Central memory CD4-positive, alpha-beta T cell (primary cell): ENCODE measurements around the gene ACHE.
"Not testable (repeated sequence)": the region's sequence is repeated elsewhere in the genome, so short reads cannot be mapped to it uniquely, and the experiment has no call there.

Source experiments
- DNase-seq: peaks from one replicate; pipeline ENCODE4 v3.0.0; 2022
- total RNA-seq, 3 experiments: gene quantifications; one replicate each; lab custom pipeline; 2026; lab: John Stamatoyannopoulos, UW

The ACHE gene
- 0 to 0.39 (median 0.11) reads per million in 3 experiments for total RNA-seq

DNA sequence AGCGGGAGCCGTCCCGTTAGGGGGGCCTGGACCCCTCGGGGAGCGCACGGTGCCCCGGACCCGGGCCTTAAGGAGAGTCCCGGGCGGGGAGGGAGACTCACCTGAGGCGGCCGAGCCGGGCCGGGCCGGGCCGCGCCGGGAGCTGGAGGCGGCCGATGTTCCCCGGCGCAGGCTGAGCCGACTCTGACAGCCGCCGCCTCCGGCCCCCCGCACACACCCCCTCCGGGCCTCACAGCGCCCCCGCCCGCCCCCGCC, at the start of gene ACHE:
ACHE (minus strand) TSS at position 188 of the 255 bp plus-strand sequence. CDS start 1,656 bp downstream, outside the sequence.
- DNase-seq, result no peak

DNA sequence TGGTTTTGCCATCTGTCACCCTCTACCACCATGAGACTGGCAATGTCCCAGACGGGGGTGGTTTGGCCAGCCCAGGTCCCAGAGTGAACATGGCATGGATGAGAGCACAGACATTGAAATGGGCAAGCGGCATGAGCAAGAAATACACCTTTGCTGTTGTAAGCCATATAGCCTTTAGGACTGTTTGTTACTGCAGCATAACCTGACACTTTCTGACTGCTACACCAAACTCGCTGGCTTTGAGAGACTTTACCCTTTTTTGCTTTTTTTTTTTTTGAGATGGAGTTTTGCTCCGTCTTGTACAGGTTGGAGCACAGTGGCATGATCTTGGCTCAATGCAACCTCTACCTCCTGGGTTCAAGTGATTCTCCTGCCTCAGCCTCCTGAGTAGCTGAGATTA, 48.5 kb upstream of the ACHE start:
- DNase-seq, result no peak

DNA sequence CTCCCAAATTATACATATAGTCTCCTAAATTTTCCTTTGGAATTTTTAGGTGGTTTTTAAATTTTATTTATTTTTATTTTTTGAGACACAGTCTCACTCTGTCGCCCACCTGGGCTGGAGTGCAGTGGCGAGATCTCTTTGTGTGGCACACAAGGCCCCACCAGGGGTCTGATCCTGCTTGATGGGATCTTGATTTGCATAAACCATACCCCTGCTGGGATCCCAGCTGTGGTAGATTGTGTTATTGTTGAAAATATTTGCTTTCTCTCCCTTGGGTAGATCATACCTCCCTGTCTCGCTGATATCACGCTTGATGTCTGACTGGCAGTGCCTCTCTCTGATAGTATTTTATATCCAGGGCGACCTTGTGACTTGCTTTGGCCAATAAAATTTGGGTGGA, 48.0 kb upstream of the ACHE start:
- no peak for DNase-seq

DNA sequence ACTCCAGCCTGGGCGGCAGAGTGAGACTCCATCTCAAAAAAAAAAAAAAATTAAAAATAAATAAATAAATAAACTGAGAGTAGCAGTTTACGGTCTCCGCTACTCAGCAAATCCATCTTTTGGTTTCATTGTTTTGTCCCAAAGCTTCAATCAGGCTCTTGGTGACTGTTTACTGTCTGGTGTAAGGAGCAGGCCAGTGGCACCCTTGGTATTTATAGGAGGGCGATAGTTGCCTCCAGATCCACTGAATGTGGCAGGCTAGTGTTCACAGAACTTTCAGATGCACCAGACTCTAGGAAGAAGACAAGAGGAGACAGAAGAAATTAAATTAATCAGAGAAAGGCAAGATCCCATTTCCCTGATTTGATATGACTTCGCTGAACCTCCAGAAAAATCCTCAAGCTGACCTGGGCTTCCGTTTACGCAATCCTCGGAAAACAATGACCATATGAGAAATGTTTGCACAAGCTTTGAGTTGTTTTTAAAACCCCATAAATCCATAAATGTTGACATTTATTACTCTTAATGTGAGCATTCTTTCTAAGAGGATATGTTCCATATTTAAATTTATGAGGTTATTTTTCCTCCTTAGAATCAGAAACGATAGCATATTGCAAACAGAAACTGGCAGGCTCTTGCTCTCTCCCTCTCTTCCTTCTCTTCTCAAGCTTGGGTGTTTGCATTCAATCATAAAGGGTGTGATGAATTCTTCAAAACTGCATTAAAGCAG, 46.5 kb upstream of the ACHE start:
- DNase-seq, result no peak

DNA sequence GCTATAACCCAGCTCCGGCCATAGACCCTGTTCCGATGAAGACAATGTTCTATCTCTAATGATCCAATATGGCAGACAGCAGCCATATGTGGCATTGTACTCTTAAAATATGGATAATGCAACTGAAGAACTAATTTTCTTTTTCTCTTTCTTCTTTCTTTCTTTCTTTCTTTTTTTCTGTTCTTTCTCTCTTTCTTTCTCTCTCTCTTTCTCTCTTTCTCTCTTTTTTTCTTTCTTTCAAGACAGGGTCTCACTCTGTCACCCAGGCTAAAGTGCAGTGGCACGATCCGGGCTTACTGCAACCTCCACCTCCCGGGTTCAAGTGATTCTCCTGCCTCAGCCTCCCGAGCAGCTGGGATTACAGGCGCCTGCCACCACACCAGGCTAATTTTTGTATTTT, 40.5 kb upstream of the ACHE start:
- DNase-seq, result not testable (repeated sequence)

DNA sequence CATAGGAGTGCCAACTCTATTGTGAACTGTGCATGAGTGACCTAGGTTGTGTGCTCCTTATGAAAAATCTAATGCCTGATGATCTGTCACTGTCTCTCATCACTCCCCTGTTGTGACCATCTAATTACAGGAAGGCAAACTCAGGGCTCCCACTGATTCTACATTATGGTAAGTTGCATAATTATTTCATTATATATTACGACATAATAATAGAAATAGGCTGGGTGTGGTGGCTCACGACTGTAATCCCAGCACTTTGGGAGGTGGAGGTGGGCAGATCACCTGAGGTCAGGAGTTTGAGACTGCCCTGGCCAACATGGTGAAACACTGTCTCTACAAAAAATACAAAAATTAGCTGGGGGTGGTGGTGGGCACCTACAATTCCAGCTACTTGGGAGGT, 39.7 kb upstream of the ACHE start:
- not testable (repeated sequence) for DNase-seq

DNA sequence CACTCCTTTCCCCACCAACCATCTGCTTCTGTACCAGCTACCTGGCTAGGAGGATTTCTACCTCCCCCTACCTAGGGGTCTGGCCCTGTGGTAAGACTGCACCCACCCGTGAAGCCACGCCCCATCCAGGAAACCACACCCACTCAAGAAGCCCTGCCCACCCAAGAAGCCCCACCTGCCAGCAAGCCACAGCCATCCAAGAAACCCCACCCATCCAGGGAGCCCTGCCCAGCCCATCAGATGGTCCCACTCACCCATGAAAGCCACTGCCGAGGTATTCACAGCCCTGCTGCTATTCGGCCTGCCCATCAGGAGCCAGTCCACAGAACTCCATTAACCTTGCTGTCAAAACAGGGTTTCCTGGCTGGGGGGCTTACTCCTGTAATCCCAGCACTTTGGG, 38.0 kb upstream of the ACHE start:
- DNase-seq, result no peak

DNA sequence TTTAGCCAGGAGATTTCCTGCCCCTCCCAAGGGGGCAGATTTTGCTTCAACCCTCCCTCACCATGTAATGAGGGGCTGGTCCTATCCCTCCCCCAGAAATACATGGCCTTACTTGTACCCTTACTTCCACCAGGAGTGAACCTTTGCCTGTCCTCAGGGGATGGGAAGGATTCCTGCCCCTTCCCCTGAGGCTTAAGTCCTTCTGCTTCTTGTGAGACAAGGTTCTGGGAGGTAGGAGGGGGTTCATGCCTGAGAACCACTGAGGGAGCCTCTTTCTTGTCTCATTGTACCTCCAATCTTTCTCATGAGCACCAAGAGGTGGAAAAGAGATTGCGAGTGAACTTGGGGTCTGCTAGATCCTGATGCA, 34.1 kb upstream of the ACHE start:
- DNase-seq, result no peak

DNA sequence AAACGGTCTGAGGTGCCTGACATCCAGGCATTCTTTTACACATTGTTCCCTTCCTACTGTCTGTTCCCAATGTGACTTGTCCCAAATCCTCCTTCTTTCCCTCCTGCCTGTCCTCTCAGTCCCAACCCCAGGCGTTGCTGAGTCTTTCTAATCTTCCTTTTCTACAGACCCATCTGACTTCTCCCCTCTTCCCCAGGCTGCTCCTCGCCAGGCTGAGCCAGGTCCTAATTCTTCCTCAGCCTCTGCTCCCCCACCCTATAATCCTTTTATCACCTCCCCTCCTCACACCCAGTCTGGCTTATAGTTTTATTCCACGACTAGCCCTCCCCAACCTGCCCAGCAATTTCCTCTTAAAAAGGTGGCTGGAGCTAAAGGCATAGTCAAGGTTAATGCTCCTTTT, 27.9 kb upstream of the ACHE start:
- DNase-seq, result not testable (repeated sequence)

DNA sequence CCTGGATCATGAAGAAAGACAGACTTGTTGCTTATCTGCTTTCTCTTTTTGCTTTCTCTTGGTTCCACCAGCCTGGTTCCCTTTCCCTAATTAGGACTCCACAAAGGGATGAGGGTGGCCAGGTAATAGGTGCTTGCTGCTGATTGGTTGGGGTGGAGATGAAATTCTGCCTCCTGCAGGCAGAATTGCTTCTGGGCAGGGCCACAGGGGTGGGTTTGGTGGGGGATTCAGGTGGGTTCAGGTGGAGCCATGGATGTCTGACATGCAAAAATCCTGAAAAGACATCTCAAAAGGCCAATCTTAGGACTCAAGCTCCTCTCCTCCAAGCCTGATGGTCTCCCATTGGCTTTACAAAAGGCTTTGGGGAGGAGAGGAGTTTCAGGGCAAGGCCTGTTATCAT, 25.4 kb upstream of the ACHE start:
- no peak for DNase-seq

DNA sequence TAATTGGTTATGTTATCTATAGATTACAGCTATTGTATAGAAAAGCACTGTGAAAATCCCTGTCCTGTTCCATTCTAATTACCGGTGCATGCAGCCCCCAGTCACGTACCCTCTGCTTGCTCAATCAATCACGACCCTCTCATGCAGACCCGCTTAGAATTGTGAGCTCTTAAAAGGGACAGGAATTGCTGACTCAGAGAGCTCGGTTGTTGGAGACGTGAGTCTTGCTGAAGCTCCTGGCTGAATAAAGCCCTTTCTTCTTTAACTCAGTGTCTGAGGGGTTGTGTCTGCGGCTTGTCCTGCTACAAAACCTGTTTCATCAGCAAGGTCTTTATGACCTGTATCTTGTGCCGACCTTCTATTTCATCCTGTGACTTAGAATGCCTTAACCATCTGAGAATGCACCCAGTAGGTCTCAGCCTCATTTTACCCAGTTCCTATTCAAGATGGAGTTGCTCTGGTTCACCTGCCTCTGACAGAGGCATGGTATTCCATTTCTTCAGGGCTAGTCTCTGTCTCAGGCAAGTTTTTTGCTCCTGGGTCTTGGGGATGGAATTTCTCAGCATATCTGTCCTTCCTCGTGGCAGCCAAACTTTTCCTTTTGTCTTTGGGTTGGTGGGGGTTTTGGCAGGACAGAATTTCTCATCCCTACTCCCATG, 24.2 kb upstream of the ACHE start:
- DNase-seq, result not testable (repeated sequence)

DNA sequence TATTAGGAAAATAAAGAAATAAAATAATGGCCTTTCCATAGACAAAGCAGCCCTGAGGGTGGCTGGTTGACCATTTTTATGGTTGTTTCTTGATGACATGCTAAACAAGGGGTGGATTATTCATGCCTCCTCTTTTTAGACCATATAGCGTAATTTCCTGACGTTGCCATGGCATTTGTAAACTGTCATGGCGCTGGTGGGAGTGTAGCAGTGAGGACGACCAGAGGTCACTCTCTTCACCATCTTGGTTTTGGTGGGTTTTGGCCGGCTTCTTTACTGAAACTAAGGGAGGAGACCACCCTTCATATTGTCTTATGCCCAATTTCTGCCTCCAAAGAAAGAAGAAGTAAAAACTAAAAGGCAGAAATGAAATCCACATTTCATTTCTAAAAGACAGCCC, 23.6 kb upstream of the ACHE start:
- DNase-seq, result not testable (repeated sequence)

DNA sequence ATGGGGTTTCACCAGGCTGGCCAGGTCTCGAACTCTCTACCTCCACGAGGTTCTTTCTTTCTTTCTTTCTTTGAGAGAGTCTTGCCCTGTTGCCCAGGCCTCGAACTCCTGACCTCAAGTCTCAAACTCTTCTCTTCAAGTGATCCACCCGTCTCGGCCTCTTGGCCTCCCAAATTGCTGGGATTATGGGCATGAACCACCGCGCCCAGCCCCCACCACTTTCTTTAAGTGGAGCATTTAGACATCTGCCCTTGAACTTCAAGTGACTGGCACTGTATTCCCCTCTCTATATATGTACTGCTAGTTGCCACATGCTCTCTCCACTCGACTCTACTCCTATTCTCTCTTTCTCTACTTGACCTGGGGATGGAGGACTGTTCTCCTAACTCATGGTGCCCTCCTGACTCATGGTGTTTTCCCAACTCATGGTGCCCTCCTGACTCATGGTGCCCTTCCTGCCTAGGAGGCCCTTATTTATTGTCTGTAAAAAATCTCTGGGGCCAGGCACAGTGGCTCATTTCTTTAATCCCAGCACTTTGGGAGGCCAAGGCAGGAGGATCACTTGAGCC, 19.3 kb upstream of the ACHE start:
- no peak for DNase-seq

DNA sequence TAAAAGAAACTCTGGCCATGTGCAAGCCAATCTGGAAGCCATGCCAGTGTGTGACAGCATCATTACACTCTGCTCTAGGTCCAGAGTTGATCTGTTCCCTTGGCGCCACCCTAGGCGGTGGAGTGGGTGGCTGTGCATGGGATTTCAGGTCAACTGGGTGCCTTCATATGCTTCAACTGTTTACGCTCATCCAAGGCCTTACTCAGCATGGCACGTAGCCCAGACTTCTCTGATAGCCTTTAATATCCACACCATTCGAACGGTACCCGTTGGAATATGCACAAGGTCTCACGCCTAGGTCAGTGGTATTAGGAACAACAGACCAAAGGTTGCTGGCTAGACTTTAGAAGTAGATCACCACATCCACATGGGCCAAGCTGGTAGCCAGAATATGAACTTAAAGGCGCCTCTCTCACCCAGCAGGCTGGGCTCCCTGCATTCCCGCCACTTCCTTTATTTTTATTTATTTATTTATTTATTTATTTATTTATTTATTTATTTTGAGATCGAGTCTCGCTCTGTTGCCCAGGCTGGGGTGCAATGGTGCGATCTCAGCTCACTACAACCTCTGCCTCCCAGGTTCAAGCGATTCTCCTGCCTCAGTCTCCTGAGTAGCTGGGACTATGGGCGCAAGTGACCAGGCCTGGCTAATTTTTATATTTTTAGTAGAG, 18.7 kb upstream of the ACHE start:
- no peak for DNase-seq

DNA sequence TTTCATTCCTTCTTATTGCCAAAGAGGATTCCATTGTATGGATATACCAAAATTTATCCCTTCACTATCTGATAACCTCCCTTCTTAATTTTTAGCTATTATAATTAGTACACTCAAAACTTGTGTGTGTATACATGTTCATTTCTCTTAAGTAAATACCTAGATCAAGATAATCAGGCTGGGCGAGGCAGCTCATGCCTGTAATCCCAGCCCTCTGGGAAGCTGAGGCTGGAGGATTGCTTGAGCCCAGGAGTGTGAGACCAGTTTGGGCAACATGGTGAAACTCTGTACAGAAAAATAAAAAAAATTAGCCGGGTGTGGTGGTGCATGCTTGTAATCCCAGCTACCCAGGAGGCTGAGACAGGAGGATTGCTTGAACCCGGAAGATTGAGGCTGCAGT, 15.8 kb upstream of the ACHE start:
- no peak for DNase-seq

DNA sequence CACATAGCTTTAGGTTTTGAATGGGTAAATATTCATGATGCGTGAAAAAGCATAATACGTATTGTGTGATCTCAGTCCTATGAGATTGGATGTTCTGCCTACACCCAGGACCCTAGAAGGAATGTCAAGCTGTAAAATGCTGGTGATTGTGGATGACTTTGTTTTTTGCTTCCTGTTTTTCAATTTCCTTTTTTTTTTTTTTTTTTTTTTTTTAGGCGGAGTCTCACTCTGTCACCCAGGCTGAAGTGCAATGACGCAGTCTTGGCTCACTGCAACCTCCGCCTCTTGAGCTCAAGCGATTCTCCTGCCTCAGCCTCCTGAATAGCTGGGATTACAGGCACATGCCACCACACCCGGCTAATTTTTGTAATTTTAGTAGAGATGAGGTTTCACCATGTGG, 14.8 kb upstream of the ACHE start:
- DNase-seq, result not testable (repeated sequence)

DNA sequence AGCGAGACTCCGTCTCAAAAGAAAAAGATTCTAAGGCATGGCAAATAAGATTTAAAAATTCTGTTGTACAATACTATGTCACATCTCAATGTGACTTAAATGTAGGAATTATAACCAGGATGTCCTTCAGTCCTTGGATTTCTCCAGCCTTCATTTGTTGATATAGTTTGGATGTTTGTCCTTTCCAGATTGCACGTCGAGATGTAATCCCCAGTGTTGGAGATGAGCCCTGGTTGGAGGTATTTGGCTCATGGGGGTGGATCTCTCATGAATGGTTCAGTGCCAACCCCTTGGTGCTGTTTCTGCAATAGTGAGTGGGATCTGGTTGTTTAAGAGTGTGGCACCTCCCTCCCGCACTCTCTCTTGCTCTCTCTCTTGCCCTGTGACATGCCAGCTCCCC, 12.8 kb upstream of the ACHE start:
- no peak for DNase-seq

DNA sequence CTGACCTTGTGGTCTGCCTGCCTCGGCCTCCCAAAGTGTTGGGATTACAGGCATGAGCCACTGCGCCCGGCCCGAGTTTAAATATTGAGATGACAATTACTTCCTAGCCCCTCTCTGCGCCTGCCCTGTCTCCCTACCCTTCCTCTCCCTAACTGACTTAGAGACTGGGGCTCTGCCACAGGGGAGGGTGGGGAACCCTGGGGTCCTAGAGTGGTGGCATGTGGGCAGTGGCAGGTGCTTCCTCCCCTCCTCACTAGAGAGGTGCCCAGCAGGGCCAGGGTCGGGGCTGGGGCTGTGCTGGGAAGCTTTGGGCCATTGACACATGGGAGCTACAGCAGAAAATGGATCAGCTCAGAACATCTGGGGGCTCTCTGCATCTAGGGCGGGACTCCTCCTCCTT, 7.0 kb upstream of the ACHE start:
- DNase-seq, result no peak

DNA sequence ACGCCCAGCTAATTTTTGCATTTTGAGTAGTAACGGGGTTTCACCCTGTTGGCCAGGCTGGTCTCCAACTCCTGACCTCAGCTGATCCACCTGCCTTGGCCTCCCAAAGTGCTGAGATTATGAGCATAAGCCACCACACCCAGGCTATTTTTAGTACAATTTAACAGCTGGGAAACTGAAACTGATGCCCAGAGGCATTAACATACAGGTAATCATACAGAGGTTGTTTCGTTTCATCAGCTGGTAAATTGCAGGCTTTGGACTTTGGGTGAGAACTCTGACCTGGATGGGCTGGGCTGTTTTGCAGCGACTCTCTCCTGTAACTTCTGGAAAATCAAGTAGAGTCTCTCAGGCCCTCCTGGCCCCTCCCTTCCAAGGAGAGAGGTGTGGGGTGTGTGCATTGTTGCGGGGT, 6.2 kb upstream of the ACHE start:
- DNase-seq, result no peak

DNA sequence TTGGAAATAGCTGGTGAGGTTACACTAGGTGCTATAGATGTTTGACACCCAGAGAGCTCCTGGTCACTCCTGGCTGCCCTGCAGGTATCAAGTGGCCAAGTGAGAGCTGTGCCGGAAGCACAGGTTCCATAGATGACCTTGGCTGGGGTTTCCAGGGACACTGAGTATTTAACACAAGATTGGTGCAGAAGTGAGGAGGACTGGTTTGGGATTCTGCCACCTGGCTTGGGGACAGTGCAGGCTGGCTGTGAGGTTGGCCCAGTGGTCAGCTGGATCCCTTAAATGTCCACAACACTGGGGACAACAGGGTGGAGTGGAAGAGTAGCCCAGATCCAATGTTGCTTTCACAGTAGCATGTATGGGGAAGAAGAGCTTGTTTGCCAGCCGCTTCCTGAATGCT, 5.3 kb upstream of the ACHE start:
- no peak for DNase-seq

DNA sequence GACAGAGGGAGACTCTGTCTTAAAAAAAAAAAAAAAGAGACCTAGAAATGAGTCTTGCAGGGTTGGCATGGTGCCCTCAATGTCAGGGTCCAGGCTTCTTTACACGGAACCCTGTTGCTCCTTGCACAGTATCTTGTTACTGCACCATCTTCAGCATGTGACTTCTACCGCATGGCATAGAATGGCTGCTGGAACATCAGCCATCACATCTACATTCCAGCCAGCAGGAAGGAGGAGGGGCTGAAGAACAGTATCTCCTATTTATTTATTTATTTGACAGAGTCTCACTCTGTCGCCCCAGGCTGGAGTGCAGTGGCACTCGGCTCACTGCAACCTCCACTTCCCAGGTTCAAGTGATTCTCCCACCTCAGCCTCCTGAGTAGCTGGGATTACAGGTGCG, 3.7 kb upstream of the ACHE start:
- DNase-seq, result no peak

DNA sequence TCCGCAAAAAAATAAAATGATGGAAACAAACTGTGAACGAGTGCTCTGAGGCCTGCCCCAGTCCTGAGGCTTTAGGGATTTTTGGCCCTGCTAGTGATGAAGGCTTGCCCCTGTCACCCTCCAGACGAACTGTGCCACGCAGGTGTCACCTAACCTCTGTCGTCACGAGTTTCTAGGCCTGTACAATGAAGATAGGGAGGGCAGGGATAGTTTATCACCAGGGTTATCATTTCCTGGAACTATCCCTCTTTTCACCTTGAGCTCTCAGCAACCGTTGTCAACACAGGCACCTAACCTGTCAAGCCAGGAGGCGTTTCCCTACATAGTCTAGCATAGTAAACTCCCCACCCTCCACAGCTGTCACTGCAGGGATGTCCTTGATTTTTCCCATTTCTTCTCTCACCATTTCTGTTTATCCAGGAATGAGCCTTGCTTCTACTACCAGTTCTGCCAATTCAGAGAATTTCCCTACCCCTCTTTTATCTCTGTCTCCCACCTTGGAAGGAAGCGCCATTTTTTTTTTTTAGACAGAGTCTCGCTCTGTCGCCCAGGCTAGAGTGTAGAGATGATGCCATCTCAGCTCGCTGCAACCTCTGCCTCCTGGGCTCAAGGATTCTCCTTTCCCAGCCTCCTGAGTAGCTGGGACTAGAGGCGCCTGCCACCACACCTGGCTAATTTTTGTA, 2.2 kb upstream of the ACHE start:
- no peak for DNase-seq
